Measurements from ENCODE around the gene CYP4F3.
"Not testable (repeated sequence)": the region's sequence is repeated elsewhere in the genome, so short reads cannot be mapped to it uniquely, and the experiment has no call there.

The CYP4F3 gene, protein sequence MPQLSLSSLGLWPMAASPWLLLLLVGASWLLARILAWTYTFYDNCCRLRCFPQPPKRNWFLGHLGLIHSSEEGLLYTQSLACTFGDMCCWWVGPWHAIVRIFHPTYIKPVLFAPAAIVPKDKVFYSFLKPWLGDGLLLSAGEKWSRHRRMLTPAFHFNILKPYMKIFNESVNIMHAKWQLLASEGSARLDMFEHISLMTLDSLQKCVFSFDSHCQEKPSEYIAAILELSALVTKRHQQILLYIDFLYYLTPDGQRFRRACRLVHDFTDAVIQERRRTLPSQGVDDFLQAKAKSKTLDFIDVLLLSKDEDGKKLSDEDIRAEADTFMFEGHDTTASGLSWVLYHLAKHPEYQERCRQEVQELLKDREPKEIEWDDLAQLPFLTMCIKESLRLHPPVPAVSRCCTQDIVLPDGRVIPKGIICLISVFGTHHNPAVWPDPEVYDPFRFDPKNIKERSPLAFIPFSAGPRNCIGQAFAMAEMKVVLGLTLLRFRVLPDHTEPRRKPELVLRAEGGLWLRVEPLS

DNA sequence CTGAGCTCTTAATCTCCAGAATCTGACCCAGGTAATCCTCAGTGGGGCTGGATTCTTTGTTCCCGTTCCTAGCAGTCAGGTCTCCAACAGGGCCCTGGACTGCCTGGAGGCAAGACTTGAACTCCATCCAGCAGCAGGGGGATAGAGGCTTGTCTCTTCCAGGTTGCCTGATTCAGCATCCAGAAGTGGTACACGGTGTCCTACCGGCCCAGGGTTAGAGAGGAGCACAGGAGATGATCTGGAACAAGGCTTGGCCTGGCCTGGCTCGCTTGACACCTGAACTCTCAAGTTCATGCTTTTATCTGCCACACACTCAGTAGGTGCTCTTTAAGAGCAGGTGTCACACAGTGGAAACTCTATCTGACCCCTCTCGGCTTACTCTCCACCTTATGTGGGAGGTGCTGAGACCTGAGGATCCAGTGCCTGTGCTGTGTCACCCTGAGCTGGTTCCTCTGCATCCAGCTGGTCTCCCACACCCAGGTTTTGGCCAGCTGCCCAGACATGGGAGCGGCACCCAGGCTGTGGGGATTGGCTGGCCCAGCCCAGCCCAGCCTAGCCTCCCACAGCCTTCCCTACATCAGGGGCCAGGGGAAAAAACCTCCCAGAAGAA is at the start of gene CYP4F3:
TSS of gene CYP4F3 (plus strand) at position 604 of the 610 bp plus-strand sequence. CDS start 519 bp downstream, outside the sequence.
- no peak for DNase-seq (ENCODE audit: low read depth)

DNA sequence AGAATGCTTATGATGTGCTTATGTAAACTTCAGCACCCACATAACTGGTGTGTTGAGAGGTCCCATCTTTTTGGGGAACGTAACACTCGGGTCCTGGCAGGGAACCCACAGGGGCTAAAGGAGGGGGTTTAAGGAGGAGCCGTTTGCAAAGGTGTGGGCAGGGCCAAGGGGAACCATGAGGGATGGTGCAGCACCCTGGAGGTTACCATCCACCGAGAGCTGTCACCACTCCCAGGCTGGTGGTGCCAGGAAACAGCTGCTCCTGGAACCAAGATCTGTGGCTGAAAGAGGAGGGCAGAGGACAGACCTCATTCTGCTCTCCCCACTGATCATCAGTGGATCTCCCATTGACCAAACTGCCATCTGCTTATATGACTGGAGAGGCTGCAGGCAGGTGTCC is 48.9 kb upstream of the CYP4F3 start:
- DNase-seq (ENCODE audit: low read depth), result no peak

GRCh38 chr19:15592506-15592905 is 48.2 kb upstream of the CYP4F3 start:
- not testable (repeated sequence) for DNase-seq (ENCODE audit: low read depth)

DNA sequence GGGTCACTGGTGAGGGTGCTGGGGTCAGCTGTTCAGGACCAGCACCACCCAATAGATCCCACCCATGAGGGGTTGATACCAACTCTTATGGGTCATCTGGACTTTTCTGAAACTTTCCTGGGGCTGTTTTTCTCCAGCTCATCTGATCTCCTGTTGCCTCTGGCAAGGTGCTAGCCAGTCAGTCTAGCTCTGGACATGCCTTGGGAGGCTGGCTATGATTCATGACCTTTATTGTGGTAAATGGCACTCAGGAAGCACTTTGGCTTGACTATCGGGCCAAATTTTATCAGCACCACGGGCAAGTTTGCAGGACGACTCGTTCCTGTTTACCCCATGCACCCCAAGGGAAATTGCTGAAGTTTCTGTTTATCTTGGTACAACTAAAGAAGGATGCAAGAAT is 46.9 kb upstream of the CYP4F3 start:
- DNase-seq (ENCODE audit: low read depth), result not testable (repeated sequence)

DNA sequence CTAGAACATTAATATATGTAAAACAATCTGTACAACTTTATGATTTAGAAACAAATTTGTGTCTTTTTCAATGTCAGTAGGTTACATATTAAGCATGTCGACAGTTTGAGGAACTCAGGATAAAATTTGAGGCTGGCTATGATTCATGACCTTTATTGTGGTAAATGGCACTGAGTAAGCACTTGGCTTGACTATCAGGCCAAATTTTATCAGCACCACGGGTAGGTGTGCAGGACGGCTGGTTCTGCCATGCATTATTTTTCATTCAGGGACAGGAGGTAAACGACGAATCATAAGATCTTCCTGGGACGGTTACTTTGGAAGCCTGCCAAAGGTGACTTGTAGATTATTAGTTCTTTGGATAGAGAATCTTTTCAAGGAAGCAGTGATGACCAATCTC is 45.6 kb upstream of the CYP4F3 start:
- no peak for DNase-seq (ENCODE audit: low read depth)

DNA sequence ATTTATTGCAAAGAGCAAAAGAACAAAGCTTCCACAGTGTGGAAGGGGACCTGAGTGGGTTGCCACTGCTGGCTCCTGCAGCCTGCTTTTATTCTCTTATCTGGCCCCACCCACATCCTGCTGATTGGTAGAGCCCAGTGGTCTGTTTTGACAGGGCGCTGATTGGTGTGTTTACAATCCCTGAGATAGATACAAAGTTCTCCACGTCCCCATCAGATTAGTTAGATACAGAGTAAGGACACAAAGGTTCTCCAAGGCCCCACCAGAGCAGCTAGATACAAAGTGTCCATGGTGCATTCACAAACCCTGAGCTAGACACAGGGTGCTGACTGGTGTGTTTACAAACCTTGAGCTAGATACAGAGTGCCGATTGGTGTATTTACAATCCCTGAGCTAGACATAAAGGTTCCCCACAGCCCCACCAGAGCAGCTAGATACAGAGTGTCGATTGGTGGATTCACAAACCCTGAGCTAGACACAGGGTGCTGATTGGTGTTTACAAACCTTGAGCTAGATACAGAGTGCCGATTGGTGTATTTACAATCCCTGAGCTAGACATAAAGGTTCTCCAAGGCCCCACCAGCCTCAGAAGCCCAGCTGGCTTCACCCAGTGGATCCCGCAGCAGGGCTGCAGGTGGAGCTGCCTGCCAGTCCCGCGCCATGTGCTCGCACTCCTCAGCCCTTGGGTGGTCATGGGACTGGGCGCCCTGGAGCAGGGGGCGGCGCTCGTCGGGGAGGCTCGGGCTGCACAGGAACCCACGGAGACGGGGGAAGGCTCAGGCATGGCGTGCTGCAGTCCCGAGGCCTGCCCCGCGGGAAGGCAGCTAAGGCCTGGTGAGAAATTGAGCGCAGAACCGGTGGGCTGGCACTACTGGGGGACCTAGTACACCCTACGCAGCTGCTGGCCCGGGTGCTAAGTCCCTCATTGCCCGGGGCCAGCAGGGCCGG is 32.4 kb upstream of the CYP4F3 start:
- not testable (repeated sequence) for DNase-seq (ENCODE audit: low read depth)

- DNase-seq (ENCODE audit: low read depth), result no peak
Measured at GRCh38 chr19:15609261-15609660, 31.4 kb upstream of the CYP4F3 start.

DNA sequence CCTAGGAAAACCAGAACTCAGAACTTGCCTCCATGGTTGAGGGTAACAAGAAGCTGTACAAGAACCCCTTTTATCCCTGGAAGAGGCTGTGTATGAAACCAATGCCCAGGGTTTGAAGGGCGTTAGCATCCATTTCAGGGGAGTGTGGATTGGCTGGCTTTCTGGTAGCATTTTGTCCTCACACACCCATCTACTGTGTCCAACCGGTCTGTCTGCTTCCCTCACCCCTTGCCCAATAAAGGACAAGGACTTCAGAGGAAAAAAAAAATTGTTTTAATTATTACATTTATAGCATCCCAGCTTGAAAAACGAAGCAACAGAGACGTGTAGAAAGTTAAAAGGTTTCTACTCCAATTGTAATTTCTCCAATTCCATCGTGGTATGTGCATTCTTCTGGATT is 28.4 kb upstream of the CYP4F3 start:
- DNase-seq (ENCODE audit: low read depth), result no peak

GRCh38 chr19:15613338-15613737 is 27.4 kb upstream of the CYP4F3 start:
- DNase-seq (ENCODE audit: low read depth), result no peak

- DNase-seq (ENCODE audit: low read depth), result no peak
Measured at GRCh38 chr19:15614507-15615379, 26.0 kb upstream of the CYP4F3 start, which contains the start of gene CYP4F8. CYP4F8 (plus strand) TSS chr19:15615218; CDS start chr19:15615617, 399 bp downstream.

DNA sequence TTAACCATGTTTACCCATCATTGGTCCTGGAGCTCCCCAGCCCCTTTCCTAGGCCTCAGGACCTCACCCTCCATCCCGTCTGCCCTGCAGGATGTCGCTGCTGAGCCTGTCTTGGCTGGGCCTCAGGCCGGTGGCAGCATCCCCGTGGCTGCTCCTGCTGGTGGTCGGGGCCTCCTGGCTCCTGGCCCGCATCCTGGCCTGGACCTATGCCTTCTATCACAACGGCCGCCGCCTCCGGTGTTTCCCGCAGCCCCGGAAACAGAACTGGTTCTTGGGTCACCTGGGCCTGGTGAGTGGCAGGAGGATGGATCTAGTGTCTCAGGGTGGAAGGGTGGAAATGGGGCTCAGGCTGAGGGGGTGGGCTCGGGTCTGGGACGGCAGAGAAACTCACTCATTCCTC is 25.2 kb upstream of the CYP4F3 start:
- no peak for DNase-seq (ENCODE audit: low read depth)

- no peak for DNase-seq (ENCODE audit: low read depth)
Measured at GRCh38 chr19:15616183-15616582, 24.5 kb upstream of the CYP4F3 start.

DNA sequence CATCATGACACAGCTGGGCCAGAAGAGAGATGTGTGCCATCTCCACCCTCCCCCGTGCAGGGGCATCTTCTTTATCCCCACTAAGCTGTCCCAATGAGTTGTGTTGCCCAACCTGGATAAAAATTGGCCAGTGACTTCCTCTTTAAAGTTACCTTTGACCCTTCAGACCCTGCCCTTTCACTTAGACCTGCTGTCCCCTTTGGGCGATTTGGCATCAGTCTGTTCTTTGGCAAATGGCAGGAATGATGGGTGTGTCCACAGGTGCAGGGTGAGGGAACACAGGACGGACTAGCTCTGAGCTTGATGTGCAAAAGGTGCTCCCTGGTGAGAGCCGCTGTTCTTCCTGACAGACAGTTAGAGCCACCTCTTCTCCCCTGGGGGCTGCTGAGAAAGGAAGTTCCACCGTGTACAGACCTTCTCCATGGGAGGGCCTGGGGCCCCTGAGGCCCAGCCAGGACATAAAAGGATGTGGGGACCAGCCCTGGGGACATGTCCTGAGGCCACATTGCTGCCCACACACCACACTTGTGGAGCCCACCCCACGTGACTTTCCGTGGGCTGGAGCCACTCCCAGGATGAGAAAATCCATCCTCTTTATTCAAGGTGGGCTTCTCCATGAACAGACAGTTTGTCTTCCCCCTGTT is 23.9 kb upstream of the CYP4F3 start:
- no peak for DNase-seq (ENCODE audit: low read depth)

GRCh38 chr19:15618321-15618720 is 22.4 kb upstream of the CYP4F3 start:
- DNase-seq (ENCODE audit: low read depth), result no peak

DNA sequence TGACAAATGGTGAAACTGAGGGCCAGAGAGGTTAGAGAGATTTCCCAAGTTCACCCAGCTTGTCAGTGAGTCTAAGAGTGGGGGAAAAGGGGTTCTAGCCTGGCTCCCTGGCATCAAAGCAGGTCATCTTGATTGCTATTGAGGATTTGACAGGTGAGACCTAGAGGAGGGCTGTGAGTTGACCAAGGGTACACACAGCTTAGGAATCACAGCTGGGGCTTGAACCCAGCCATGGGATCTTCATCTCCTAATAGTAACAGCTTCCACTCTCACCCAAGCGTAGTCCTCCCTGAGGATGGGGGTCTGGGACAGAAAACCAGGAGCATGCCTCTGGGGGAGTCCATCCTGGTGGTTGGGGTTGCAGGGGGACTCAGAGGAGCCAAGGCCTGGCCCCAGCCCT is 18.9 kb upstream of the CYP4F3 start:
- no peak for DNase-seq (ENCODE audit: low read depth)

DNA sequence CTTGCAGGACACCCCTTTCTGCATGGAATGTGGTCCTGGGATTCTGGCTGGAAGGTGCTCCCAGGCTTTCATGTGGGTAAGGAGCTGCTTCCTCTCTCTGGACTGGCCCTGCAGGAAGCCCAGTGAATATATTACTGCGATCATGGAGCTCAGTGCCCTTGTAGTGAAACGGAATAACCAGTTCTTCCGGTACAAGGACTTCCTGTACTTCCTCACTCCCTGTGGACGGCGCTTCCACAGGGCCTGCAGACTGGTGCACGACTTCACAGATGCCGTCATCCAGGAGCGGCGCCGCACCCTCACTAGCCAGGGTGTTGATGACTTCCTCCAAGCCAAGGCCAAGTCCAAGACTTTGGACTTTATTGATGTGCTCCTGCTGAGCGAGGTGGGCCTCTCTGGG is 17.7 kb upstream of the CYP4F3 start:
- no peak for DNase-seq (ENCODE audit: low read depth)

- DNase-seq (ENCODE audit: low read depth), result no peak
Measured at GRCh38 chr19:15623711-15624318, 16.9 kb upstream of the CYP4F3 start.

- DNase-seq (ENCODE audit: low read depth), result no peak
Measured at GRCh38 chr19:15628236-15629002, 12.3 kb upstream of the CYP4F3 start.

All from stromal cell of bone marrow (primary cell).